CD14-positive monocyte (primary cell): ENCODE measurements around the gene KNSTRN. TPM values are rescaled to one million over a fixed set of nuclear protein-coding genes. Genes with fewer than 3 reads are reported as not detected.

Source experiments
- DNase-seq, 3 donors: peaks; one replicate each; pipeline ENCODE4 v3.0.0-alpha.2; 2011 to 2022
- H2AFZ ChIP-seq: 2 replicates; pipeline ENCODE4 v1.6.0; 2012; ENCODE audit warnings: mild to moderate bottlenecking, low read depth, low read length, inconsistent platforms; ENCODE audit not compliant: insufficient read depth, poor library complexity, severe bottlenecking
- H3K27ac ChIP-seq, 2 donors: 1 replicate in 1 of 2; 2 replicates in 1 of 2; pipeline ENCODE4 v1.5.1; 2012 to 2013; ENCODE audit warnings: low read length in 2 of 2, control low read depth in 1 of 2, inconsistent platforms in 1 of 2, low read depth in 1 of 2, mild to moderate bottlenecking in 1 of 2
- H3K27me3 ChIP-seq, 2 donors: one replicate each; pipeline versions ENCODE4 v1.6.0 to v1.6.1; 2011 to 2013; ENCODE audit warnings: low read length in 2 of 2; ENCODE audit not compliant: control insufficient read depth in 2 of 2, insufficient read depth in 2 of 2
- H3K36me3 ChIP-seq, 2 donors: replicated peaks in 1 of 2; 1 replicate in 1 of 2; 2 replicates in 1 of 2; pipeline versions ENCODE4 v1.5.1 to v1.6.1; 2012 to 2013; ENCODE audit warnings: low read length in 2 of 2, control low read depth in 1 of 2, inconsistent platforms in 1 of 2, mild to moderate bottlenecking in 1 of 2; ENCODE audit not compliant: insufficient read depth in 2 of 2, control insufficient read depth in 1 of 2
- H3K4me1 ChIP-seq, 2 donors: 1 replicate in 1 of 2; 2 replicates in 1 of 2; pipeline versions ENCODE4 v1.5.1 to v1.6.1; 2012 to 2013; ENCODE audit warnings: low read length in 2 of 2, control low read depth in 1 of 2, inconsistent platforms in 1 of 2, mild to moderate bottlenecking in 1 of 2, moderate library complexity in 1 of 2; ENCODE audit not compliant: insufficient read depth in 2 of 2, control insufficient read depth in 1 of 2
- H3K4me2 ChIP-seq: replicated peaks from 2 replicates; pipeline ENCODE3; 2012; ENCODE audit warnings: low read length, moderate library complexity, mild to moderate bottlenecking; ENCODE audit not compliant: poor library complexity, severe bottlenecking; ENCODE audit errors: extremely low read depth
- H3K4me3 ChIP-seq, 3 experiments: fragments of 200-600 bp in 1 of 3; sonication (generic) in 1 of 3; replicated peaks in 1 of 3; 1 replicate in 2 of 3; 2 replicates in 1 of 3; pipeline ENCODE4 v1.5.1; 2011 to 2013; ENCODE audit warnings: low read length in 3 of 3, mild to moderate bottlenecking in 3 of 3, control low read depth in 2 of 3, low read depth in 2 of 3, inconsistent platforms in 1 of 3, moderate library complexity in 1 of 3
- H3K79me2 ChIP-seq: 2 replicates; pipeline ENCODE4 v1.6.0; 2012; ENCODE audit warnings: mild to moderate bottlenecking, control low read depth, inconsistent platforms, low read length, moderate library complexity; ENCODE audit not compliant: insufficient read depth
- H3K9ac ChIP-seq: 2 replicates; pipeline ENCODE4 v1.6.0; 2017; ENCODE audit warnings: low read length, mild to moderate bottlenecking; ENCODE audit not compliant: insufficient read depth, poor library complexity, severe bottlenecking
- H3K9me3 ChIP-seq, 2 donors: replicated peaks in 1 of 2; 1 replicate in 1 of 2; 2 replicates in 1 of 2; pipeline versions ENCODE4 v1.5.1 to v1.6.1; 2012 to 2013; ENCODE audit warnings: low read length in 2 of 2, control low read depth in 1 of 2; ENCODE audit not compliant: control insufficient read depth in 1 of 2, insufficient read depth in 1 of 2
- H4K20me1 ChIP-seq: 2 replicates; pipeline ENCODE4 v1.6.0; 2012; ENCODE audit warnings: mild to moderate bottlenecking, low read length, control low read depth, moderate library complexity; ENCODE audit not compliant: insufficient read depth
- H3K27ac Mint-ChIP-seq, 7 donors: one replicate each; pipeline ENCODE4 v1.8.0; 2020; ENCODE audit warnings: mild to moderate bottlenecking in 7 of 7, mixed read lengths in 7 of 7, moderate library complexity in 6 of 7, inconsistent platforms in 2 of 7
- H3K27me3 Mint-ChIP-seq, 3 donors: one replicate each; pipeline ENCODE4 v1.8.0; 2021 to 2022; ENCODE audit warnings: low read depth in 3 of 3, mild to moderate bottlenecking in 3 of 3, mixed read lengths in 3 of 3, moderate library complexity in 3 of 3, inconsistent platforms in 1 of 3
- H3K36me3 Mint-ChIP-seq, 2 donors: one replicate each; pipeline ENCODE4 v1.8.0; 2020; ENCODE audit warnings: mixed read lengths in 2 of 2, inconsistent platforms in 1 of 2, mild to moderate bottlenecking in 1 of 2
- H3K4me1 Mint-ChIP-seq: one replicate; pipeline ENCODE4 v1.8.0; 2020; ENCODE audit warnings: mild to moderate bottlenecking, mixed read lengths
- H3K4me3 Mint-ChIP-seq, 2 donors: one replicate each; pipeline ENCODE4 v1.8.0; 2020; ENCODE audit warnings: mild to moderate bottlenecking in 2 of 2, mixed read lengths in 2 of 2, moderate library complexity in 1 of 2
- H3K9me3 Mint-ChIP-seq, 7 donors: one replicate each; pipeline ENCODE4 v1.8.0; 2020 to 2022; ENCODE audit warnings: mixed read lengths in 7 of 7, mild to moderate bottlenecking in 6 of 7, moderate library complexity in 6 of 7, inconsistent platforms in 2 of 7
- WGBS: methylation state at CpG from one replicate; pipeline ENCODE4 v1.1.5; 2013; ENCODE audit warnings: missing lambda C conversion rate; ENCODE audit not compliant: insufficient coverage; 5-methylcytosine and 5-hydroxymethylcytosine counted together
- intact Hi-C, 2 donors: fragments of 100-400 bp; cut with micrococcal nuclease; formaldehyde crosslinking; loops; one replicate each; pipeline versions ENCODE4 v1.15.0 to v1.15.1; 2023
- polyA plus RNA-seq, 3 donors: library from polyadenylated mRNA; depleted of rRNA in 1 of 3; unstranded in 2 of 3; stranded (reverse) in 1 of 3; fragments of 300-500 nt in 2 of 3; fragments of >200 nt in 1 of 3; fragmentation: Illumina TruSeq in 2 of 3; gene quantifications; 1 replicate in 2 of 3; 2 replicates in 1 of 3; pipeline ENCODE4 v1.2.3, GENCODE V29; 2012 to 2021
- TF ChIP-seq, protein P1 (sequence below): fragments of 200-600 bp; IDR thresholded peaks from one replicate; pipeline ENCODE4 v1.8.0; 2022; ENCODE audit warnings: antibody characterized with exemption, mild to moderate bottlenecking

KNSTRN gene
- polyA plus RNA-seq, 3 donors: 5.4 to 10.0 (median 7.9) TPM

DNA sequence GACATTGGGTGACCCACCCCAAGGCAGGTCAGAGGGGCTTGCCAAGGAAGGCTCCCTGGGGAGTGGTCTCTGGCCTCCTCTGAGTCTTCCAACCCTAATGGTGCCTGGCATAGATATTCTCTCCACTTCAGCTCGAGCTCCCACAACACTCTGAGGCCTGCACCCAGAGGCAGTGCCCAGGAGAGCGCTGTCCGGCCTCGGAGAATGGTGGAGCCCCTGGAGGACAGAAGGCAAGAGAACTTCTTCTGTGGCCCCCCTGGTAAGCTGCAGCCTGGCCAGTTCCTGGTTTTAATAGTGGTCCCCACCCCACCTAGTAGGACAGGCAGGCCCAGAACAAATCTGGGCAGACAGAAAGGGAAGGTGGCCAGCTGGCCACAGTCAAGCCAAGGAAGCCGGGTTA is 17.5 kb upstream of the KNSTRN start:
- Histone ChIP-seq H3K4me2 (no peak overlapping the region), H3K4me1 (peaks cover 16 to 25% of the 10 kb centered on the region in 2 donors), H3K4me3 (no peak overlapping the region), H3K36me3 (peaks cover 0 to 3% of the 10 kb centered on the region in 2 donors), H3K27me3 (no peaks in the 10 kb centered on the region), H3K9ac (no peak overlapping the region), H3K27ac (no peak overlapping the region), H2AFZ (no peak overlapping the region), H3K9me3 (no peaks in the 10 kb centered on the region), H4K20me1 (peaks cover 3% of the 10 kb centered on the region), H3K79me2 (no peaks in the 10 kb centered on the region)
- no peak overlapping the region for H3K4me3 Mint-ChIP-seq
- TF ChIP-seq, protein P1, sequence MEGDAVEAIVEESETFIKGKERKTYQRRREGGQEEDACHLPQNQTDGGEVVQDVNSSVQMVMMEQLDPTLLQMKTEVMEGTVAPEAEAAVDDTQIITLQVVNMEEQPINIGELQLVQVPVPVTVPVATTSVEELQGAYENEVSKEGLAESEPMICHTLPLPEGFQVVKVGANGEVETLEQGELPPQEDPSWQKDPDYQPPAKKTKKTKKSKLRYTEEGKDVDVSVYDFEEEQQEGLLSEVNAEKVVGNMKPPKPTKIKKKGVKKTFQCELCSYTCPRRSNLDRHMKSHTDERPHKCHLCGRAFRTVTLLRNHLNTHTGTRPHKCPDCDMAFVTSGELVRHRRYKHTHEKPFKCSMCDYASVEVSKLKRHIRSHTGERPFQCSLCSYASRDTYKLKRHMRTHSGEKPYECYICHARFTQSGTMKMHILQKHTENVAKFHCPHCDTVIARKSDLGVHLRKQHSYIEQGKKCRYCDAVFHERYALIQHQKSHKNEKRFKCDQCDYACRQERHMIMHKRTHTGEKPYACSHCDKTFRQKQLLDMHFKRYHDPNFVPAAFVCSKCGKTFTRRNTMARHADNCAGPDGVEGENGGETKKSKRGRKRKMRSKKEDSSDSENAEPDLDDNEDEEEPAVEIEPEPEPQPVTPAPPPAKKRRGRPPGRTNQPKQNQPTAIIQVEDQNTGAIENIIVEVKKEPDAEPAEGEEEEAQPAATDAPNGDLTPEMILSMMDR: no peak
- peaks cover 22 to 29% of the 10 kb centered on the region in 2 donors for H3K36me3 Mint-ChIP-seq
- peak overlapping the region in 1 of 7 donors; percentile 58 for H3K27ac Mint-ChIP-seq
- peaks cover 20% of the 10 kb centered on the region for H3K4me1 Mint-ChIP-seq
- no peaks in the 10 kb centered on the region for H3K9me3 Mint-ChIP-seq
- H3K27me3 Mint-ChIP-seq: peaks cover 0 to 9% (median 4%) of the 10 kb centered on the region in 3 donors
- no peak for DNase-seq
- intact Hi-C loops: loop anchor here (5.0 kb wide), 2 partner anchors 42 to 57 kb away; partner anchors contain the start of gene IVD (in 1 of the 2)
- WGBS: 93% methylated on average over 5 of the region's 5 CpGs

GRCh38 chr15:40365624-40366456 is 16.7 kb upstream of the KNSTRN start:
- Histone ChIP-seq H3K9ac (no peak overlapping the region), H3K4me2 (no peak overlapping the region), H3K36me3 (peaks cover 0 to 3% of the 10 kb centered on the region in 2 donors), H3K79me2 (no peaks in the 10 kb centered on the region), H2AFZ (no peak overlapping the region), H3K27me3 (no peaks in the 10 kb centered on the region), H3K27ac (no peak overlapping the region), H3K9me3 (no peaks in the 10 kb centered on the region), H3K4me1 (peaks cover 16 to 25% of the 10 kb centered on the region in 2 donors), H4K20me1 (peaks cover 3% of the 10 kb centered on the region), H3K4me3 (no peak overlapping the region)
- H3K9me3 Mint-ChIP-seq: no peaks in the 10 kb centered on the region
- no peak for DNase-seq
- TF ChIP-seq, protein P1: no peak
- H3K27ac Mint-ChIP-seq: peak overlapping the region in 1 of 7 donors; percentile 37
- H3K36me3 Mint-ChIP-seq: peaks cover 20 to 22% of the 10 kb centered on the region in 2 donors
- WGBS: 100% methylated on average over 6 of the region's 11 CpGs
- H3K27me3 Mint-ChIP-seq: peaks cover 2 to 9% (median 6%) of the 10 kb centered on the region in 3 donors
- H3K4me1 Mint-ChIP-seq: peaks cover 20% of the 10 kb centered on the region
- H3K4me3 Mint-ChIP-seq: no peak overlapping the region
- intact Hi-C loops: loop anchor here (5.0 kb wide), 2 partner anchors 41 to 56 kb away; partner anchors contain the start of gene IVD (in 1 of the 2)
